Esophagus squamous epithelium (tissue), 4 donors: ENCODE results near the gene BDNF.

ENCODE experiments used
- POLR2A ChIP-seq, 4 donors: fragments of 450-650 bp; IDR thresholded peaks; one replicate each; pipeline ENCODE4 v1.6.1; 2017; ENCODE audit warnings: antibody characterized with exemption in 4 of 4, mild to moderate bottlenecking in 4 of 4, moderate library complexity in 3 of 4
- TF ChIP-seq, protein P1 (sequence below), 6 experiments: fragments of 450-650 bp in 4 of 6; fragments of 200-600 bp in 2 of 6; sonication (generic) in 2 of 6; IDR thresholded peaks; one replicate each; pipeline ENCODE4 v1.5.1; 2016 to 2019; ENCODE audit warnings: antibody characterized with exemption in 6 of 6, mild to moderate bottlenecking in 4 of 6, moderate library complexity in 4 of 6

DNA sequence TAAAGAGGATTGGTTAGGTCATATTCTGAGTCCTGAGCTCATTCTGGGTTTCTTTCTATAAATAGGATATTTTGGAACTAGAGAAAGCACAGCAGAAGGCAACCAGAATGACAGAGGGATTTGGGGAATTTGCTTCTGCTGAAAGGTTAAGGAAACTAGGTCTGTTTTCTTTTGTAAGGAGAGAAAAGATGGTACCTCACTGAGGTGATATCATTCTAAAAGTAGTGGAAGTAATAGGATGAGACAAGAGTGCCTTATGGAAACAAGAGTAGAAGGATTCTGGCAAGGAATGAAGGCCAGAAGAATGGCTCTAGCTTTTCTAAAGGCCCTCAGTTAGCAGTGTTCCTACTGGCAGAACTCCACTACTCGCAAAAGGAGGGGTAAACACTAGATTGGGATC, 26.7 kb upstream of the BDNF start:
- TF ChIP-seq, protein P1, sequence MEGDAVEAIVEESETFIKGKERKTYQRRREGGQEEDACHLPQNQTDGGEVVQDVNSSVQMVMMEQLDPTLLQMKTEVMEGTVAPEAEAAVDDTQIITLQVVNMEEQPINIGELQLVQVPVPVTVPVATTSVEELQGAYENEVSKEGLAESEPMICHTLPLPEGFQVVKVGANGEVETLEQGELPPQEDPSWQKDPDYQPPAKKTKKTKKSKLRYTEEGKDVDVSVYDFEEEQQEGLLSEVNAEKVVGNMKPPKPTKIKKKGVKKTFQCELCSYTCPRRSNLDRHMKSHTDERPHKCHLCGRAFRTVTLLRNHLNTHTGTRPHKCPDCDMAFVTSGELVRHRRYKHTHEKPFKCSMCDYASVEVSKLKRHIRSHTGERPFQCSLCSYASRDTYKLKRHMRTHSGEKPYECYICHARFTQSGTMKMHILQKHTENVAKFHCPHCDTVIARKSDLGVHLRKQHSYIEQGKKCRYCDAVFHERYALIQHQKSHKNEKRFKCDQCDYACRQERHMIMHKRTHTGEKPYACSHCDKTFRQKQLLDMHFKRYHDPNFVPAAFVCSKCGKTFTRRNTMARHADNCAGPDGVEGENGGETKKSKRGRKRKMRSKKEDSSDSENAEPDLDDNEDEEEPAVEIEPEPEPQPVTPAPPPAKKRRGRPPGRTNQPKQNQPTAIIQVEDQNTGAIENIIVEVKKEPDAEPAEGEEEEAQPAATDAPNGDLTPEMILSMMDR (IDR thresholded peaks at IDR 0.05), result no peak
- TF ChIP-seq POLR2A (IDR thresholded peaks at IDR 0.05), result no peak
